GM21447 (cell line): ENCODE results near the gene SIM2.

Experiments
- ATAC-seq: cut with Tn5 transposase; IDR thresholded peaks from one replicate; pipeline ENCODE4 v1.9.1; 2021; ENCODE audit not compliant: unreplicated experiment

The SIM2 gene

GRCh38 chr21:36791695-36792470 is 93.0 kb downstream of the SIM2 start:
- no peak for ATAC-seq

GRCh38 chr21:36792505-36792967 is 93.6 kb downstream of the SIM2 start:
- no peak for ATAC-seq

GRCh38 chr21:36796070-36796469 is 97.2 kb downstream of the SIM2 start:
- no peak for ATAC-seq

GRCh38 chr21:36798491-36798890 is 99.6 kb downstream of the SIM2 start:
- no peak for ATAC-seq
